ENCODE measurements around the gene LIPC.

LIPC gene

DNA sequence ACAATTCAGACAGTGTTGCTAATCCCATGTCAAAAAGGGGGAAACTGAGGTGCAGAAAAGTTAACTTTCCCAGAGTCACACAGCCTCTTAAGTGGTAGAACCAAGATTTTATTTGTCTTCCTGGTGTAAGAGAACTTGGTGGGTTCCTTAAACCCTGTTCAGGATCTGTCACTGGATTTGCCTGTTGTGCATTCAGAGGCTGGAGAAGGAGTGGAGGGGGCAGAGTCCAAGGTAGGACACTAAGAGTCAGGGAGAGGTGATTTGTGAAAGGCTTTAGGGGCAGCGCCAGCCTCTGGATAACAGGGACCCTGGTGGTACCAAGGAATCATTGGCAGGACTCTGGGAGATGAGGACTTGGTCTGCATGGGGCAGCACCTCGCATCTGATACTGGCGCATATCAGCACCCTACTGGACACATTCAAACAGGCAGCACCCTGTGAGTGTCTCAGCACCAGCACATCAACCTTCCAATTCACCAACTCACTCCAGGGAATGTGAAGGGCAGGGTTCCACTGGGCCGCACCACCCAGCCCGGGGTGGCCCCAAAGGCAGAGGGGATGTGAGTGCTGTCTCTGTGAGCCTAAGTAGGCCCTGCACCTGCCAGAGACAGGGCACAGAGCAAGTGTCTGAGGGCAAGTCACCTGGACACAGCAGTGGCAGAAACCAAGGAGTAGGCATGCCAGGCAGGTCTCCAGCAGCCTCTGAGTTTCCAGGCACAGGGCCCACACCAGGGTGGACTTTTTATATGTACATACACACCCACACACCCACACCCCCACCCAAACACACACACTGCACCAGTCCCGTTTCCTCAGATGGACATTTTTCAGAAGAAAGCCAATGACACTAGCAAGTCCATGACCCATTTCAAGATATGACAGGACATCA is 71.6 kb downstream of the LIPC start:
- DNase-seq, result no peak
- TF ChIP-seq POLR2A (IDR thresholded peaks at IDR 0.05; ENCODE audit: low read length), result no peak
- TF ChIP-seq GATA1 (IDR thresholded peaks at IDR 0.05; ENCODE audit: low read depth, low read length), result no peak

DNA sequence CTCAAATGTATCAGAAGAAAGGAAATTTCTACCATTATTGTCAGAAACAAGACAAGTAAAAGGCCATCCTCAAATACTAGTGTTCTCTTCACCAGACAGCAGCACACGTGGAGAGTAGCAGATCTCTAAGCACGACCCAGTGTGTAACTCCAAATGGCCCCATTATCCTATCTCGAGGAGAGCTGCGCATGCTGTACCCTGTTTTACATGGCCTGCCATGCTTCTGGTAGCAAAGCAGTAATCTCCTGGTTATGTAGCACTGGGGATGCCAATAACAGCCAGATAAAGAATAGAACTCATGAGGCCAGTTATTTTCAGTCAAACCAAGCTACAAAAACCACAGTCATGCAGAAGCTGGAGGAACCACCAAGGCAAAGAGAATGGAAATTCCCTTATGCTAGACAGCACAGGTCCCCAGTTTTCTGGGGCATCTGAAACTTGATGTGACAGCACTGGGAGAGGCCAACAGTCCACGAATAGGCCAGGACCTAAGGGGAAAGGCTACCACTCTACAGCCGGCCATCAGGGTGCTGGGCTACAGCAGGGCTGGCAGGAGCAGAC is 73.0 kb downstream of the LIPC start:
- DNase-seq, result no peak
- TF ChIP-seq POLR2A (IDR thresholded peaks at IDR 0.05; ENCODE audit: low read length) (no peak), GATA1 (IDR thresholded peaks at IDR 0.05; ENCODE audit: low read depth, low read length) (no peak)

DNA sequence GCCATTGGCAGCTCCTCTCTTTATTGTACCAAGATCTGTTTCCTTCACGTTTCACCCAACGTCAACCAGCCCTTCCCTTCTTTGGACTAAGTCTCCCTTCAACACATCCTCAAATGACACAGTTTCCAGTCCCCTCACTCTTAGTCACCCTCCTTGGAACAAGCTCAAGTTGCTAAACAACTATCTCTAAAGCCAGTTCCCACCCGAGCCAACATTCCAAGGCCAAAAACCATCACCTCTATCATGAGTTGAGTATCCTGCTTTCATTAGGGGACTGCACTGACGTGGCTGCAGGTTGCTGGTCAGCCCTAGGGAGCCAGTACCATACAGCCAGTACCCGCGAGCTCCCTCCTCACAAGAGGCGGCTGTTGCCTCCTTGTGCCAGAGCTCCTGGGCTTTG is 73.8 kb downstream of the LIPC start:
- DNase-seq, result peak in 1 of 2 experiments; percentile 39
- no peak for TF ChIP-seq POLR2A (IDR thresholded peaks at IDR 0.05; ENCODE audit: low read length)
- no peak for TF ChIP-seq GATA1 (IDR thresholded peaks at IDR 0.05; ENCODE audit: low read depth, low read length)

DNA sequence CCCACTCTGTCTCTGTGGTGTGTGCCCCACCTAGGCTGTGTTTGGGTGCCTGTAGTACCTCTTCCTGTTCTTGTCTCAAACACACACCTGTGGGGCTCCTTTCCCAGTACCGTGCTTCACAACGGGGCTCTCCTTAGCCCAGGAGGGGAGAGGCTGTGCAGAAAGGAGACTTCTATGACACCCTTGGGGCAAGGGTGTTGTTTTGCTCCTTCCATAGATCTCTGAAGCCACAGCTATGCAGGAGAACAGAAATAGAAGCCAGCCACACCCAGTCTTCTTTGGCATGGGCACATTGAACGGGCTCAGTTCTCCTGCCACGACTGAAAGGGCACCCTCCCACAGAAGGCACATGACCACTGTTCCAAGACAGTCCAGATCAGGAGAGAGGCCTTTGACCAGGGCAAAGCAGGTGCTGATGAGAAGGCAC is 74.3 kb downstream of the LIPC start:
- no peak for TF ChIP-seq POLR2A (IDR thresholded peaks at IDR 0.05; ENCODE audit: low read length)
- no peak for TF ChIP-seq GATA1 (IDR thresholded peaks at IDR 0.05; ENCODE audit: low read depth, low read length)
- DNase-seq, result no peak

DNA sequence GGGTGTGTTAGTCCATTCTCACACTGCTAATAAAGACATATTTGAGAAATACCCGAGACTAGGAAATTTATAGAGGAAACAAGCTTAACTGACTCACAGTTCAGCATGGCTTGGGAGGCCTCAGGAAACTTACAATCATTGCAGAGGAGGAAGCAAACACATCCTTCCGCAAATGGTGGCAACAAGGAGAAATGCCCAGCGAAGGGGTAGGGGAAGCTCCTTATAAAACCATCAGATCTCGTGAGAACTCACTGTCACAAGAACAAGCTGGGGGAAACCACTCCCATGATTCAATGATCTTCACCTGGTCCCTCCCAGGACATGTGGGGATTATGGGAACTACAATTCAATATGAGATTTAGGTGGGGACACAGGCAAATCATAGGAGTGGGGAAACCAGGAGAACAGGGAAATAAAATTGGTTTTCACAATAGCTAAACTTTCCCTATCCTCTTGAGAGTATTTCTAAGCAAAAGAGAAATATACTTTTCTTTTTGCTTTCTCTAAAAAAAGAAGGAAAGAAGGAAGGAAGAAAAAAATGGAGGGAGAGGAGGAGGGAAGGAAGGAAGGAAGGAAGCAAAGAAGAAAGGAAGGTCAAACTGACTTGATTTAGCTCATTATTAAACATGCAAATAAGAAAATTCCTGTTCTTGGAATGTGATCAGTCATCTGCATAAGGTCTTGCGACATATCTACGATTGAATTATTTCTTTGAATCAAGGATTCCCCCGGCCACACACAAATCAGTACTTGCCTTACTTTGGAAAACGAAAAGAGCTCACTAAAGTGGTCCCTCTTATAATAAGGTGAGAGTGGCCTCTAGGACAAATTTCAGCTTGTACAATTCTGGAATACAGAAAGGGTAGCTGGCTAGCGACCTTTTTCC is 75.2 kb downstream of the LIPC start:
- TF ChIP-seq GATA1 (IDR thresholded peaks at IDR 0.05; ENCODE audit: low read depth, low read length), result no peak
- TF ChIP-seq POLR2A (IDR thresholded peaks at IDR 0.05; ENCODE audit: low read length), result no peak
- DNase-seq, result no peak

DNA sequence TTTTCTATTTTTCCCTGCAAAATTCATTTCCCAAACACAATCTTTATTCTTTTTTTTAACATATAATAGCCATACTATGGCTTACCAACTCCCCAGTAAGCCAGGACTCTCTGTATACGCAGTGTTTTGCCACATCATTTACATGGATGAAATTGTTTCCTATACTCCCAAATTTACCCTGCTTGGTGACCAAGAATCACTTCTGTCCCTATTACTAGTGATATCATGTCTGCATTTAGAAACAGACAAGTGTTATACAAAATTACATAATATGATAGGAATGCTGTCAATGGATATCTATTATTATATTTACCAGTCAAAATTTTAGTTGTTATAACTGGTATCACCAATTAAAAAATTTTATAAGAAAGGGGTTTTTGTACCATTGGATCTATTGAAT is 77.8 kb downstream of the LIPC start:
- DNase-seq, result no peak
- TF ChIP-seq POLR2A (IDR thresholded peaks at IDR 0.05; ENCODE audit: low read length) (no peak), GATA1 (IDR thresholded peaks at IDR 0.05; ENCODE audit: low read depth, low read length) (no peak)

DNA sequence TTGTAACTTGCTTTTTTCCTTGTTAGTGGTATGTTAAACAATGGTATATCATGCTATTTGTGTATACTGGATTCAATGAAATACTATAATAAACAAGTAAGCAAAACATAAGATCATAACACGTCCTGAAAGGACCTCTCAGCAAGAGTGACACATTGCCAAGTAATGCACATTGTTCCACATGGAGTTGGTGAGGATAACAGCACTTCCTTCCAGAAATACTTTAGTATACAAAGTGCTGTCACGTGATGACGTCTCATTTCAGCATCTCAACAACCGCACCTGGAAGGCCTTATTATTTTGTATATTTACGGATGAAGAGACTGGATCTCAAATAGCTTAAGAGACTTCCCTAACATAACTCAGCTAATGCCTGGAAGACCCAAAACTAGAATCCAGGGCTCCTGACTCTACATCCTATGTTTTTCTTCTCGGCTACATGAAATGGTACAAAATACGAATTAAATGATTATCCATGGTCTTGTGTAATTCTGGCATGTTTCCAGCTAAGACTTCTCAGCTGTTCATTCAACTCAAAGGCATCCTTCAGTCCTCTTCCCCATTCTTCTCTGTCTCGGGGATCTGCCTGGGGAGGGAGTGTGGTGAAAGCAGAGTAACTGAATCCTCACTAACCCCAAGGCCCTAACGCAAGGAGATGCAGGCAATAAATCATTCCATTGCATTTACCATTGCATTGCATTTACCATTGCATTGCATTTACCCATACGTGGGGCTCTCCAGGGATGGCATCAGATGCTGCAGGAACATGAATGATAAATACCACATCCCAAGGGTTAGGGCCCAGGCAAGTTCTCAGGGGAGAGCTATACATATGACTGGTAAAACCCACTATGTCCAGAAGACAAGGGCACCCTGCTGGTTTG is 79.2 kb downstream of the LIPC start:
- DNase-seq, result no peak
- TF ChIP-seq POLR2A (IDR thresholded peaks at IDR 0.05; ENCODE audit: low read length) (no peak), GATA1 (IDR thresholded peaks at IDR 0.05; ENCODE audit: low read depth, low read length) (no peak)

DNA sequence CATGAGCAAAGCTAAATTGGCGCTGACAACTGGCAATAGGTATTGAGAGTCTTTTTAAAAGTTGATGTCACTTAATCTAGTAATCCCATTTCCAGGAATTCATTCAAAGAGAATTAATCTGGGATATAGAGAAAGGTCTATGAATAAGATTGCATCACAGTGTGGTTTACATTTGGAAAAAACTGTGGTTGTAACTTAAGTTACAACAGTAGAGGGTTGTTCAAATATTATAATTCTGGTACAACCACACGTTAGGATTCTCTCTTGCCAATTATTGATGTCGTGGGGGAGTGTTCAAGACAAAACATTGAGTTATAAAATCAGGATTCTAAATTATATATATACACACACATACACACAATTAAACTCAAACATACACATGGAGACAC is 79.8 kb downstream of the LIPC start:
- TF ChIP-seq POLR2A (IDR thresholded peaks at IDR 0.05; ENCODE audit: low read length) (no peak), GATA1 (IDR thresholded peaks at IDR 0.05; ENCODE audit: low read depth, low read length) (no peak)
- no peak for DNase-seq

DNA sequence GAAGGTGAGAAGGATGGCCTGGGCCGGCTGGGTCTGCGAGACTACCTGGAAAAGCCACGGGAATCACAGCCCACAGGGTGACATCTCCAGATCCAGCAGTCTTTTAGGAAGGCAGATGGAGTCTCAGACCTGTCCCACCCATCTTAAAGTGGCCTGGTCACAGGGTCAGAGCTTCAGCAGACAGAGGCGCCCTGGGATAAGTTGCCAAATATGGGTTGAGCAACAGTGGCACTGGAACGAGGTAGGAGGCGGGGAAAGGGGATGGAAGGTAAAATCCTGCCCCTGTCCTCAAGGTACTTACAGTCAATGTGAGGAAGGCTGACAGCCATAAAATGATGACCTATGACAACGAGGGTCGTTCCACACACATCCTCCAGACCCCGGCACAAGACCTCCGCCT is 80.7 kb downstream of the LIPC start:
- no peak for TF ChIP-seq POLR2A (IDR thresholded peaks at IDR 0.05; ENCODE audit: low read length)
- TF ChIP-seq GATA1 (IDR thresholded peaks at IDR 0.05; ENCODE audit: low read depth, low read length), result no peak
- DNase-seq, result no peak

DNA sequence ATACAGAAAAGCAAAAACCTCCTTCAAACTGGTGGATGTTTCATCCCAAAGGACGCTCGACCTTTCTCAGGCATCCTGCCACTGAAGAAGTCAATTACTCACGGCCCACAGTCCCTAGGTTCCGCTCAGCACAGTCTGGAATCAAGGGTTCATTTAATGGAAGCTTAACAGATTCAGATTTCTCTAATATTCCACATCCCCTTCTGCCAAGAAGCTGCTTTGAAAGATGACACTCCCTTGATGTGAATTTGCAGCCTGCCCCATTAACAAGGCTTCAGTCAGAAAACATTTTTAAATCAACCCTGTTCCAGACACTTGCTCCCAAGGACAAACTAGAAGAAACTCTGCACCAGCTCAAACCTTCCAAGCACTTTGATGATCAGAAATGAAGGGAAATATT is 81.2 kb downstream of the LIPC start:
- no peak for DNase-seq
- TF ChIP-seq POLR2A (IDR thresholded peaks at IDR 0.05; ENCODE audit: low read length) (no peak), GATA1 (IDR thresholded peaks at IDR 0.05; ENCODE audit: low read depth, low read length) (no peak)

DNA sequence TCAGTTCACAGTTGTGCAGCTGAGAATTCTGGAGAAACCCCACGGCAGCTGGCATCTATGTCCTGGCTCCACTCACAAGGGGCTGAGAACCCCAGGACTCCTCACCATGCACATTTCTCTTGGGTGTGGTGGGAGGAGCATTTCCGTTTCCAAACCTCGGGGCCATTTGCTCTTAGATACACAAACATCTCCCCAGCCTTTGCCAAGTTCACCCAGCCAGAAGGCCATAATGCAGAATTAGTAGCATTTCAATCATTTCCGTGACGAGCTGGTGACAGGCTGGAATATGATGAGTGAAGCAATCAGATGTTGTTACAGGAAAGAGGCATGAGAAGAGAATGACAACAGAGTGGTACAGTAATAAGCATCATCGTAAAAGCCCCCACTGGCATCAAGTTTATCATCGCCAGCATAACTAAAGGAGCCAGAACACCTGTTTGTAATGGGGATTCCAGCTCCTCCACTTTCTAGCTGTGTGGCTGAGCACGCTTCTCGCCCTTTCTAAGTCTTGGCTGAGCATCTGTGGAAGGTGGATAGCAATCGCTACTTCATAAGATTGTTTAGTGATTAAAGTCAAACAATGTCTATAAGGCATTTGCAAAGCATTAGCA is 82.0 kb downstream of the LIPC start:
- no peak for DNase-seq
- no peak for TF ChIP-seq GATA1 (IDR thresholded peaks at IDR 0.05; ENCODE audit: low read depth, low read length)
- TF ChIP-seq POLR2A (IDR thresholded peaks at IDR 0.05; ENCODE audit: low read length), result no peak

DNA sequence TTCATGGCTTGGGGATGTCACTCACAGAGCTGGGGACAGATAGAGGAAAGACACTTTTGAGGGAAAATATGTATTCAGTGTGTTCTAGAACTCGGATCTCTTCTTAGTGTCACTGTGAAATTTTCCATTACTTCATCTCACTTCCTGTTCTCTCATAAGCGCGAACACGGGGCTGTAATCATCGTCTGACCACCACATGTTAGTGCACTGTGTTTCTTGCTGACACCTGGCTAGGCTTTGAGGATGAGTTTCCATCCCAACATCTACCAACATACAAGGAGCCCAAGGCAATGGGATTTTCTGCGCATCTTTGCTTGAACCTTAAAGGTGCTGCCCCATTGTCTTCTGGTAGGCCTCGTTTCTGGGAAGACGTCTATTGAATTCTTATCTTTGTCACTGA is 84.0 kb downstream of the LIPC start:
- TF ChIP-seq GATA1 (IDR thresholded peaks at IDR 0.05; ENCODE audit: low read depth, low read length), result no peak
- TF ChIP-seq POLR2A (IDR thresholded peaks at IDR 0.05; ENCODE audit: low read length), result no peak
- DNase-seq, result no peak

DNA sequence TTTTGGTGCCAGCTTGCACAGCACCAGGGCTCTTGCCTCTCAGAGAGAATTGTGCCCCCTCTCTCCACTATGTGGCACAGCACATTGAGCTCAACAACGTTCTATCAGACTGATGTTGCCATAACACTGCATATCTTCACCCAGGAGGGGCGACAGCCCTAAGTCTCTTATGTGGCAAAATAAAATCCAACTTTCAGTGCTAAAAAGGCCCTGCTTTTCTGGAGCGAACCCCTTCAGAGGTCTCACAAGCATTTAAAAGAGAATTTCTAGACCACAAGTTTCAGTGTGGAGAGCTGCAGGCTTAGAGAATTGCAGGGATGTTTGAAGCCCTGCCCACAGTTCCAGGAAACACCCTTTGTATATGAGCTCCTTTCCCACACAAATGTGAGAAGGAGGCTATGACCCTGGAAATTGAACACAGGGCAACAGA is 85.5 kb downstream of the LIPC start:
- no peak for DNase-seq
- TF ChIP-seq GATA1 (IDR thresholded peaks at IDR 0.05; ENCODE audit: low read depth, low read length) (no peak), POLR2A (IDR thresholded peaks at IDR 0.05; ENCODE audit: low read length) (no peak)

All from erythroblast (primary cell).